HG03045 (cell line): ENCODE data around the gene AP2A1.
A peak's percentile ranks its signal among the peaks of the same experiment; 100 is the strongest.

Source experiments
- ATAC-seq: cut with Tn5 transposase; IDR thresholded peaks from one replicate; pipeline ENCODE4 v1.9.1; 2021; ENCODE audit warnings: mild to moderate bottlenecking, moderate library complexity; ENCODE audit not compliant: unreplicated experiment

Gene AP2A1

GRCh38 chr19:49836176-49837008, 69.6 kb downstream of the AP2A1 start:
- no peak for ATAC-seq

- no peak for ATAC-seq
Measured at GRCh38 chr19:49837009-49837310, 70.2 kb downstream of the AP2A1 start.

- no peak for ATAC-seq
Measured at GRCh38 chr19:49837425-49837824, 70.6 kb downstream of the AP2A1 start.

GRCh38 chr19:49838885-49839588, 72.2 kb downstream of the AP2A1 start:
- no peak for ATAC-seq

- no peak for ATAC-seq
Measured at GRCh38 chr19:49839713-49840112, 72.9 kb downstream of the AP2A1 start.

GRCh38 chr19:49840321-49840720, 73.5 kb downstream of the AP2A1 start:
- ATAC-seq: no peak

GRCh38 chr19:49840736-49841249, 74.0 kb downstream of the AP2A1 start:
- no peak for ATAC-seq

GRCh38 chr19:49843265-49843664, 76.5 kb downstream of the AP2A1 start:
- no peak for ATAC-seq

GRCh38 chr19:49844138-49845095, 77.6 kb downstream of the AP2A1 start:
- no peak for ATAC-seq

GRCh38 chr19:49845414-49845813, 78.6 kb downstream of the AP2A1 start:
- no peak for ATAC-seq

GRCh38 chr19:49846408-49846807, 79.6 kb downstream of the AP2A1 start:
- ATAC-seq: no peak

GRCh38 chr19:49847731-49848696, 81.2 kb downstream of the AP2A1 start:
- ATAC-seq: no peak

- no peak for ATAC-seq
Measured at GRCh38 chr19:49848938-49849337, 82.1 kb downstream of the AP2A1 start.

GRCh38 chr19:49849433-49850220, 82.8 kb downstream of the AP2A1 start:
- no peak for ATAC-seq

- ATAC-seq: no peak
Measured at GRCh38 chr19:49850221-49850486, 83.4 kb downstream of the AP2A1 start.

GRCh38 chr19:49850487-49851342, 83.9 kb downstream of the AP2A1 start, which contains the start of gene PTOV1:
TSS of gene PTOV1 (plus strand) at chr19:49851159.
- peak; percentile 72 for ATAC-seq

- peak; percentile 11 for ATAC-seq
Measured at GRCh38 chr19:49851456-49852259, 84.9 kb downstream of the AP2A1 start.
